Activated T-cell treated with anti-CD3 and anti-CD28 coated beads, Interleukin-2, amount 50 U/mL, for 72 hours (primary cell): ENCODE data around the gene CDC5L. TPM values are rescaled to one million over a fixed set of nuclear protein-coding genes. Genes with fewer than 3 reads are reported as not detected.

Experiments used
- ATAC-seq, 2 donors: fragments of 150-1000 bp; cut with Tn5 transposase; replicated peaks in 1 of 2; 2 replicates each; pipeline ENCODE4 v1.10.0; 2021; ENCODE audit warnings: moderate library complexity in 2 of 2, mild to moderate bottlenecking in 1 of 2
- DNase-seq, 2 donors: peaks; one replicate each; pipeline ENCODE4 v3.0.0; 2021 to 2022; ENCODE audit warnings: mixed read lengths in 1 of 2
- H3K27ac Mint-ChIP-seq: one replicate; pipeline ENCODE4 v1.8.0; 2022; ENCODE audit warnings: mild to moderate bottlenecking, moderate library complexity, mixed read lengths
- H3K27me3 Mint-ChIP-seq: one replicate; pipeline ENCODE4 v1.8.0; 2022; ENCODE audit warnings: low read depth, mixed read lengths
- H3K36me3 Mint-ChIP-seq, 2 donors: one replicate each; pipeline ENCODE4 v1.8.0; 2022; ENCODE audit warnings: mixed read lengths in 2 of 2, mild to moderate bottlenecking in 1 of 2; ENCODE audit not compliant: insufficient read depth in 2 of 2
- H3K4me1 Mint-ChIP-seq: one replicate; pipeline ENCODE4 v1.8.0; 2022; ENCODE audit warnings: low read depth, mixed read lengths
- H3K4me3 Mint-ChIP-seq, 2 donors: one replicate each; pipeline ENCODE4 v1.8.0; 2022; ENCODE audit warnings: mild to moderate bottlenecking in 2 of 2, mixed read lengths in 2 of 2, moderate library complexity in 2 of 2
- H3K9me3 Mint-ChIP-seq, 2 donors: one replicate each; pipeline ENCODE4 v1.8.0; 2022; ENCODE audit warnings: mixed read lengths in 2 of 2
- total RNA-seq, 2 donors: library from RNA; stranded (reverse); gene quantifications; one replicate each; pipeline ENCODE4 v1.2.3, GENCODE V29; 2022

The CDC5L gene
- total RNA-seq, 2 donors from 2014 or later, result 17.9 to 19.3 TPM

GRCh38 chr6:44496665-44497369 lies 109.3 kb downstream of the CDC5L start:
- H3K9me3 Mint-ChIP-seq, result peaks cover 0 to 2% of the 10 kb centered on the region in 2 donors
- H3K27me3 Mint-ChIP-seq, result peaks cover 12% of the 10 kb centered on the region
- H3K4me3 Mint-ChIP-seq, result no peak overlapping the region
- no peak for ATAC-seq
- no peaks in the 10 kb centered on the region for H3K4me1 Mint-ChIP-seq
- H3K36me3 Mint-ChIP-seq, result no peaks in the 10 kb centered on the region
- no peak overlapping the region for H3K27ac Mint-ChIP-seq
- DNase-seq, result no peak

- H3K4me3 Mint-ChIP-seq, result no peak overlapping the region
These were observed 110.3 kb downstream of the CDC5L start for GRCh38 chr6:44497807-44498206.

GRCh38 chr6:44498436-44498835 lies 110.9 kb downstream of the CDC5L start:
- H3K27ac Mint-ChIP-seq, result no peak overlapping the region

More at GRCh38 chr6:44497807-44498206, 110.3 kb downstream of the CDC5L start:
- no peak overlapping the region for H3K27ac Mint-ChIP-seq
- H3K36me3 Mint-ChIP-seq, result no peaks in the 10 kb centered on the region
- no peaks in the 10 kb centered on the region for H3K4me1 Mint-ChIP-seq
- peaks cover 0 to 2% of the 10 kb centered on the region in 2 donors for H3K9me3 Mint-ChIP-seq
- ATAC-seq, result no peak
- H3K27me3 Mint-ChIP-seq, result peaks cover 12% of the 10 kb centered on the region
- no peak for DNase-seq

GRCh38 chr6:44499609-44500008 lies 112.1 kb downstream of the CDC5L start:
- no peak for ATAC-seq
- Mint-ChIP-seq H3K9me3 (peaks cover 0 to 2% of the 10 kb centered on the region in 2 donors), H3K36me3 (no peaks in the 10 kb centered on the region), H3K27ac (no peak overlapping the region), H3K4me1 (no peaks in the 10 kb centered on the region), H3K27me3 (peaks cover 12% of the 10 kb centered on the region), H3K4me3 (no peak overlapping the region)
- DNase-seq, result no peak

More at GRCh38 chr6:44498436-44498835, 110.9 kb downstream of the CDC5L start:
- DNase-seq (no peak), ATAC-seq (no peak)
- no peaks in the 10 kb centered on the region for H3K36me3 Mint-ChIP-seq
- H3K27me3 Mint-ChIP-seq, result peaks cover 12% of the 10 kb centered on the region
- H3K4me3 Mint-ChIP-seq, result no peak overlapping the region
- peaks cover 0 to 2% of the 10 kb centered on the region in 2 donors for H3K9me3 Mint-ChIP-seq
- H3K4me1 Mint-ChIP-seq, result no peaks in the 10 kb centered on the region

Other genes starting within 250 kb of the CDC5L start
- under 1 TPM in 1 of 2 donors, not detected in 1; 0.39 TPM for gene CAPN11, start 228.9 kb upstream of the CDC5L start, total RNA-seq
- not detected for gene MYMX, start 170.8 kb upstream of the CDC5L start, total RNA-seq
- 10 to 100 TPM; 21.7 to 28.0 TPM for gene SLC29A1, start 164.1 kb upstream of the CDC5L start, total RNA-seq
- gene HSP90AB1, start 140.6 kb upstream of the CDC5L start, total RNA-seq, result 1,000 to 10,000 TPM in 1 of 2 donors, 100 to 1,000 TPM in 1; 915 to 1,109 TPM
- gene SLC35B2, start 130.2 kb upstream of the CDC5L start, total RNA-seq, result 10 to 100 TPM; 13.9 to 16.9 TPM
- gene NFKBIE, start 122.2 kb upstream of the CDC5L start, total RNA-seq, result 10 to 100 TPM; 18.1 to 19.8 TPM
- gene TMEM151B, start 117.3 kb upstream of the CDC5L start, total RNA-seq, result under 1 TPM in 1 of 2 donors, not detected in 1; 0.25 TPM
- 10 to 100 TPM; 12.3 to 15.2 TPM for gene AARS2, start 74.4 kb upstream of the CDC5L start, total RNA-seq
- gene SPATS1, start 45.1 kb upstream of the CDC5L start, total RNA-seq, result not detected